GM12875 (cell line): ENCODE results near the gene KRT3.

Source experiments
- H3K4me3 ChIP-seq: one replicate; pipeline ENCODE4 v1.5.1; 2011; ENCODE audit warnings: low read depth, low read length, control low read depth
- TF ChIP-seq, protein P1 (sequence below): IDR thresholded peaks from 2 replicates; pipeline ENCODE4 v1.5.1; 2011; ENCODE audit warnings: low read depth, mild to moderate bottlenecking, control low read depth, inconsistent platforms, low read length, moderate library complexity, borderline replicate concordance; ENCODE audit not compliant: insufficient read depth

The KRT3 gene

DNA sequence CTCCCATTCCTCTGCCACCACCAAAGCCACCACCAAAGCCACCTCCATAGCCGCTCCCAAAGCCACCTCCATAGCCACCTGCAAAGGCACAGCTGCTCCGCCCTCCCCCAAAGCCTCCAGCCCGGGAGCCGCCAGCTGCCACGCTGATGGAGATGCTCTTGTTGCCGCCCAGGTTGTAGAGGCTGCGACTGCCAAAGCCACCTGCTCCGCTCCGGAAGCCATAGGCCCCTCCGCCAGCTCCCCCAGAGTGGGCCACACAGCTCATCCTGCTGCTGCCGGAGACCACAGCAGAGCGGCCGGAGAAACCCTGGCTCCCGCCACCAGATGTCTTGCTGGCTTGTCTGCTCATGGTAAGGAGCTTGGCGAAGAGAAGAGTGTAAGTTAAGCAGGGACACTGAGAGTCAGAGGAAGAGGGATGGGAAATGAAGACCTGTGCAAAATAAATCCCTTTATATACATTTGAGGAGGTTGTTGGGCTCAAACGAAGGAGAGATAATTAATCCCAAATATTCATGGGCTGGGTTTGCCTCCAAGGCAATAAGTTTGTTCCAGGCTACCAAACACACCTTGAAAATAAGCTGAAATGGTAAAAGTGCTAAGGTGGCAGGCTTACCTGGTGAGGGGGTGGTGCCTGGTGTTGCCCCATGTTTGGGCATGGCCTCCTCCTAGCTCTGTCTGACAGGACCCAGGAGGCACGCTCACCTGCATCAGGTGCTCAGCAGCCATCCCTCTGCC lies at the start of gene KRT3:
KRT3 (minus strand) TSS at position 424 of the 735 bp plus-strand sequence; CDS start at position 349, 75 bp downstream.
- TF ChIP-seq, protein P1, sequence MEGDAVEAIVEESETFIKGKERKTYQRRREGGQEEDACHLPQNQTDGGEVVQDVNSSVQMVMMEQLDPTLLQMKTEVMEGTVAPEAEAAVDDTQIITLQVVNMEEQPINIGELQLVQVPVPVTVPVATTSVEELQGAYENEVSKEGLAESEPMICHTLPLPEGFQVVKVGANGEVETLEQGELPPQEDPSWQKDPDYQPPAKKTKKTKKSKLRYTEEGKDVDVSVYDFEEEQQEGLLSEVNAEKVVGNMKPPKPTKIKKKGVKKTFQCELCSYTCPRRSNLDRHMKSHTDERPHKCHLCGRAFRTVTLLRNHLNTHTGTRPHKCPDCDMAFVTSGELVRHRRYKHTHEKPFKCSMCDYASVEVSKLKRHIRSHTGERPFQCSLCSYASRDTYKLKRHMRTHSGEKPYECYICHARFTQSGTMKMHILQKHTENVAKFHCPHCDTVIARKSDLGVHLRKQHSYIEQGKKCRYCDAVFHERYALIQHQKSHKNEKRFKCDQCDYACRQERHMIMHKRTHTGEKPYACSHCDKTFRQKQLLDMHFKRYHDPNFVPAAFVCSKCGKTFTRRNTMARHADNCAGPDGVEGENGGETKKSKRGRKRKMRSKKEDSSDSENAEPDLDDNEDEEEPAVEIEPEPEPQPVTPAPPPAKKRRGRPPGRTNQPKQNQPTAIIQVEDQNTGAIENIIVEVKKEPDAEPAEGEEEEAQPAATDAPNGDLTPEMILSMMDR, result no peak
- no peak within 1 kb of the TSS for H3K4me3 ChIP-seq

DNA sequence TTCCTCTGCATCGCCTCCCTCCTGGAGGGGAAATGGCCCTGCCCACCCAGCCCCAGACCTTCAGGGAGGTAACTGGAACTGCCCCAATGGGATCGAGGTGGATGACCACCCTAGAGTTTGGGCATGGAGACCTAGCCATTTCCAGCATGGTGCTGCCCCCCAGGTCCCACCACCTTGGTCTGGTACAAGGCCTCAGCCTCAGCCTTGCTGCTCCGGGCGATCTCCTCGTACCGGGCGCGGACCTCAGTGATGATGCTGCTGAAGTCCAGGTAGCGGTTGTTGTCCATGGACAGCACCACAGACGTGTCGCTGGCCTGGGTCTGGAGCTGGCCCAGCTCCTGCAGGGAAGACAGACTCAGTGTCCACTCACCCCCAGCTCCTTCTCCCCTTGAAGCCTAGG lies 48.5 kb upstream of the KRT3 start:
- no peak overlapping the region for H3K4me3 ChIP-seq
- TF ChIP-seq, protein P1, result no peak

DNA sequence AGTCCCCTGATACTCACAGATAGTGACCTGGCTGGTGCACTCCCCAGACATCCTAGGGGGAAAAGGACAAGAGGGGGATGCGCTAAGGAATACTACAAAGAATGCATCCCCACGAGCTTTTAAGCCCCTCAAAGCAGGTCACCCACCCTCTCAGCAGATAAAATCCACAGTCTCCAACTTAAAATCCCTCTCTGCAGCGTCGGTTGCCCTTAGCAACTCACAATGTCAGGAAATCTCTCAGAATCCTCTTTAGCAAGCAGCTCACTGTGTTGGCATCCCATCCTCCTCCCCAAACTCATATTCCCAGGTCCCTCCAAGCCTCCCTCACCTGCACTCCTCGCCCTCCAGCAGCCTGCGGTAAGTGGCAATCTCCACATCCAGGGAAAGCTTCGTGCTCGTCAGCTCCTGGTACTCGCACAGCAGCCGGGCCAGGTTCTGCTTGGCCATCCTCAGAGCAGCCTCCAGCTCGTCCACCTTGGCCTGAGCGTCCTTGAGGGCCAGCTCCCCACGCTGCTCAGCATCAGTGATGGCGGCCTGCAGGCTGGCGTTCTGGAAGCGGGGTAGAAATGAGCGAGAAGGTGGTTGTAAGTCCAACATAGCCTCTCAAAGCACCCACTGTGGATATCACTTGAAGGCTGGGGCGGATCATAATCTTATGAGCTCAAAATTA lies 43.7 kb upstream of the KRT3 start:
- TF ChIP-seq, protein P1, result no peak
- H3K4me3 ChIP-seq, result no peak overlapping the region

DNA sequence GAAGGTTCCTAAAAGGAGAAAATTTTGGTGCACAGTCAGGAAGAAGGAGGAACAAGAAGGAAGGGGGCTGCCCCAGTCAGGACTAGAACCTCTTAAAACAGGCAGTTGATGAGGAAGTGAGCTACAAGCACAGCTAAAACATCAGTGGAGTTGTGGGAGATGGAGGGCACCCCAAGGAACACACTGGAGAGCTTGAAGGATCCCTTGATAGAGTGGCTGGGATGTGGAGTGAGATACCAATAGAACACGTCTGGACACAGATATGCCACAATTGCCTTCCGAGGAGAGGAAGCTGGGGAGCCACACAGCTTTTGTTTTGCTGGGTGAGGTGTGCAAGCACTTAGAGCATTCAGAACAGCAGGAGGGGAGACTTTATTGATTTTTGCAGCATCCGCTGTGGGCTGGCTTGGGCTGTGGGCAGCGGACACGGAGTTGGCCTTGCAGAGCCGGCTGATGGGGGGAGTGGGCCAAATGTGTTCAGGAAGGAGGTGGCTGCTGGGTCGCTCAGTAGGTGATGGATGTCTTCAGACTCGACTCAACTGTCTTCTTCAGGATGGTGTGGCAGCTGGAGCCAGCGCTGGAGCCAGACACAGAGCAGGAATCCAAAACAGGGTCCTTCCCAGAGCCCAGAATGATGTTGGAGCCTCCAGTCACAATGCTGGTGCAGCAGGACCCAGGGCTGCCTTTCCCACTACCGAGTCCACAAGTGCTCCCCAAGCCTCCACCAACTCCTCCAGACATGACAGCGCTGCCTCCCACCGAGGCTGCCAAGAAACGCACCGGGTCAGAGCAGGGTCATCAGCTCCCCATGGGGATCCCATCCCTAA lies 42.9 kb upstream of the KRT3 start:
- H3K4me3 ChIP-seq, result no peak overlapping the region
- TF ChIP-seq, protein P1, result no peak

DNA sequence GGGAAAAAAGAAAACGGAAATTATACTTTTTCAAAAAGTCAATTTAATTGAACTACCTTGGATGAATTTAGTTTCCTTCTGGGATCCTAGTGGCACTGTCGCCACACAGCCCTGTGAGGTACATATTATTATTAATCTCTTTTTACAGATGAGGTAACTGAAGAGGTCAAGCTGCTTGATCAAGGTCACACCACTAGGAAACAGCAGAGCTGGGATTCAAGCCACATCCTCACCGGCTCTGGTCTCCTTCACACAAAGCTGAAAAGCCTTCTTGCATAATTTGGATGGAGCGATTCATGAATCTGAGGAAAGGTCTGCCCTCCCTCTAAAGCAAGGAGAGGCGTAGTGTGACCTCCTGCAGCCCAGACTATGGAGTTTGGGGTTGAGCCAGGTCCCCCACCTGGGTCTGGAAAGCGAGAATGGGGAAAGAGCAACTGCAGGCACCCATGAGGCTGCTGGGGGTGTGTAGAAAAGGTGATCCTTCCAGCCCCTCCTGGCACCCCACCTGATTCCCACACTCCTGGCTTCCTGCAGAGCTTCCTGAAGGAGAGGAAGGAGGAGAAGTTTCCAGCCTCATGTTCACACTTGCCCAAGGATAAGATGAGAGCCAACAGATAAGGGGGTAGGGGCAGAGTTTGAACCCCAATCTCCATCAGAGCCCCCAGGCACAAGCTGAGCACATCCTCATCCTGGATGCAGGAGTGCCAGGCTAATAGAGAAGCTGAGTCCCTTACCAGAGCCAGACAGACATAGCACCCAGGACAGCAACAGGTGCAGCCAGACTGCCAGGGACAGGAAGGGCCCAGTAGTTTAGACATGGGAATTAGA lies 42.1 kb upstream of the KRT3 start:
- no peak overlapping the region for H3K4me3 ChIP-seq
- TF ChIP-seq, protein P1, result no peak

DNA sequence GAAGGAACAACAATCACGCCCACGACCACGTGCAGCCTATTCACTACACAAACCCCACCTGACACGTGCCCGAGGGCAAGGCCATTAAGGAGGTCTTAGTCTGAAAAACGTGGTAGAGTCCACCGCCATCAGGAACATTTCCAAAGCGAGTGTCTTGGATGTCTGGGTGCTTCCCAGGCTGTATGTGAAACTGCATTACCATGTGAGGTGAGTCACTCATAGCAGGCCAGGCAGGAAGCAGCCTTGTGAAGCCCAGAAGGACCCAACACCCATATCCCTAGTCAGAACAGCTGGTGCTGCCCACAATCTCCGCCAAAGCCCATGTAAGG lies 41.5 kb upstream of the KRT3 start:
- no peak overlapping the region for H3K4me3 ChIP-seq
- TF ChIP-seq, protein P1, result no peak
